Eye (tissue), 1 donor: ENCODE data around the gene CMTM6.
"Not testable (repeated sequence)": the region's sequence is repeated elsewhere in the genome, so short reads cannot be mapped to it uniquely, and the experiment has no call there.

ENCODE experiments used
- DNase-seq: peaks from one replicate; pipeline ENCODE4 v3.0.0-alpha.2; 2015

CMTM6 gene

GRCh38 chr3:32440611-32441350, 61.9 kb downstream of the CMTM6 start:
- peak; percentile 25 for DNase-seq

- DNase-seq: not testable (repeated sequence)
Observed at GRCh38 chr3:32439421-32439820, 63.2 kb downstream of the CMTM6 start.

- no peak for DNase-seq
Observed at GRCh38 chr3:32438596-32439344, 63.9 kb downstream of the CMTM6 start.

GRCh38 chr3:32437896-32438295, 64.8 kb downstream of the CMTM6 start:
- no peak for DNase-seq

- DNase-seq: no peak
Observed at GRCh38 chr3:32436816-32437189, 65.8 kb downstream of the CMTM6 start.

- no peak for DNase-seq
Observed at GRCh38 chr3:32435911-32436815, 66.5 kb downstream of the CMTM6 start.

- DNase-seq: no peak
Observed at GRCh38 chr3:32434206-32434605, 68.4 kb downstream of the CMTM6 start.

- DNase-seq: no peak
Observed at GRCh38 chr3:32432711-32433530, 69.7 kb downstream of the CMTM6 start.

GRCh38 chr3:32432045-32432710, 70.5 kb downstream of the CMTM6 start:
- no peak for DNase-seq

GRCh38 chr3:32431481-32431880, 71.2 kb downstream of the CMTM6 start:
- no peak for DNase-seq
